Measurements from ENCODE around the gene MATN3. TPM values are rescaled to one million over a fixed set of nuclear protein-coding genes. Genes with fewer than 3 reads are reported as not detected.

The MATN3 gene
- total RNA-seq, 2 experiments from 2014 or later: not detected

GRCh38 chr2:20018601-20019152 is 6.2 kb upstream of the MATN3 start:
- intact Hi-C loops (cut with DNase I, micrococcal nuclease): no loop called here
- DNase-seq: no peak

GRCh38 chr2:20016346-20016745 is 3.9 kb upstream of the MATN3 start:
- Mint-ChIP-seq H3K27ac (no peak overlapping the region), H3K4me1 (ENCODE audit: low read depth) (peaks cover 14% of the 10 kb centered on the region), H3K4me3 (no peak overlapping the region), H3K36me3 (ENCODE audit: low read depth) (peaks cover 6% of the 10 kb centered on the region), H3K9me3 (peaks cover 4% of the 10 kb centered on the region), H3K27me3 (peaks cover 27% of the 10 kb centered on the region)
- ChIA-PET POLR2A (no interaction called here), CTCF (interaction anchor here (0.8 to 1.5 kb wide), 4 partner anchors 60 to 635 kb away, joined by 3 to 5 read pairs (median 4); partner anchors contain the start of gene HS1BP3)
- H3K4me1 ChIP-seq (ENCODE audit: insufficient read depth, low read length): peaks cover 14% of the 10 kb centered on the region
- no peaks in the 10 kb centered on the region for H3K36me3 ChIP-seq (ENCODE audit: insufficient read depth, low read length)
- peaks cover 8 to 14% of the 10 kb centered on the region in 2 experiments for H3K27me3 ChIP-seq (ENCODE audit: control insufficient read depth in 1 of 2, insufficient read depth in 2 of 2, low read length in 2 of 2)
- ATAC-seq (ENCODE audit: poor library complexity) (no peak), DNase-seq (no peak)
- H3K9me3 ChIP-seq (ENCODE audit: control insufficient read depth in 1 of 2, insufficient read depth in 1 of 2, low read length in 2 of 2): peaks cover under 1 to 11% of the 10 kb centered on the region in 2 experiments
- TF ChIP-seq, protein P1, sequence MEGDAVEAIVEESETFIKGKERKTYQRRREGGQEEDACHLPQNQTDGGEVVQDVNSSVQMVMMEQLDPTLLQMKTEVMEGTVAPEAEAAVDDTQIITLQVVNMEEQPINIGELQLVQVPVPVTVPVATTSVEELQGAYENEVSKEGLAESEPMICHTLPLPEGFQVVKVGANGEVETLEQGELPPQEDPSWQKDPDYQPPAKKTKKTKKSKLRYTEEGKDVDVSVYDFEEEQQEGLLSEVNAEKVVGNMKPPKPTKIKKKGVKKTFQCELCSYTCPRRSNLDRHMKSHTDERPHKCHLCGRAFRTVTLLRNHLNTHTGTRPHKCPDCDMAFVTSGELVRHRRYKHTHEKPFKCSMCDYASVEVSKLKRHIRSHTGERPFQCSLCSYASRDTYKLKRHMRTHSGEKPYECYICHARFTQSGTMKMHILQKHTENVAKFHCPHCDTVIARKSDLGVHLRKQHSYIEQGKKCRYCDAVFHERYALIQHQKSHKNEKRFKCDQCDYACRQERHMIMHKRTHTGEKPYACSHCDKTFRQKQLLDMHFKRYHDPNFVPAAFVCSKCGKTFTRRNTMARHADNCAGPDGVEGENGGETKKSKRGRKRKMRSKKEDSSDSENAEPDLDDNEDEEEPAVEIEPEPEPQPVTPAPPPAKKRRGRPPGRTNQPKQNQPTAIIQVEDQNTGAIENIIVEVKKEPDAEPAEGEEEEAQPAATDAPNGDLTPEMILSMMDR (IDR thresholded peaks at IDR 0.05): no peak
- H3K4me3 ChIP-seq (ENCODE audit: low read length): no peak overlapping the region
- no peak overlapping the region for H3K27ac ChIP-seq (ENCODE audit: low read depth in 1 of 2, low read length in 2 of 2)
- intact Hi-C loops (cut with DNase I, micrococcal nuclease): no loop called here

More at GRCh38 chr2:20018601-20019152, 6.2 kb upstream of the MATN3 start:
- Histone ChIP-seq H3K27ac (ENCODE audit: low read depth in 1 of 2, low read length in 2 of 2) (no peak overlapping the region), H3K9me3 (ENCODE audit: control insufficient read depth in 1 of 2, insufficient read depth in 1 of 2, low read length in 2 of 2) (peaks cover 7 to 9% of the 10 kb centered on the region in 2 experiments), H3K27me3 (ENCODE audit: control insufficient read depth in 1 of 2, insufficient read depth in 2 of 2, low read length in 2 of 2) (no peaks in the 10 kb centered on the region), H3K36me3 (ENCODE audit: insufficient read depth, low read length) (no peaks in the 10 kb centered on the region), H3K4me3 (ENCODE audit: low read length) (no peak overlapping the region), H3K4me1 (ENCODE audit: insufficient read depth, low read length) (no peaks in the 10 kb centered on the region)
- no peak for ATAC-seq (ENCODE audit: poor library complexity)
- ChIA-PET CTCF (no interaction called here), POLR2A (no interaction called here)
- Mint-ChIP-seq H3K4me1 (ENCODE audit: low read depth) (no peaks in the 10 kb centered on the region), H3K27me3 (peaks cover 10% of the 10 kb centered on the region), H3K9me3 (peaks cover 10% of the 10 kb centered on the region), H3K27ac (no peak overlapping the region), H3K4me3 (no peak overlapping the region), H3K36me3 (ENCODE audit: low read depth) (peaks cover 14% of the 10 kb centered on the region)
- TF ChIP-seq, protein P1 (IDR thresholded peaks at IDR 0.05): no peak

GRCh38 chr2:20015482-20016083 is 3.1 kb upstream of the MATN3 start:
- POLR2A ChIA-PET: no interaction called here

More at GRCh38 chr2:20015482-20016083, 3.1 kb upstream of the MATN3 start:
- TF ChIP-seq, protein P1 (IDR thresholded peaks at IDR 0.05): peak; percentile 72
- CTCF ChIA-PET: interaction anchor here (0.8 to 1.5 kb wide), 12 partner anchors 19 to 635 kb away, joined by 3 to 5 read pairs (median 4); partner anchors contain the start of gene HS1BP3
- Mint-ChIP-seq H3K36me3 (ENCODE audit: low read depth) (peaks cover 6% of the 10 kb centered on the region), H3K9me3 (peaks cover 2% of the 10 kb centered on the region), H3K27me3 (peaks cover 34% of the 10 kb centered on the region), H3K4me1 (ENCODE audit: low read depth) (peaks cover 14% of the 10 kb centered on the region), H3K4me3 (no peak overlapping the region), H3K27ac (no peak overlapping the region)
- DNase-seq: peak in 4 of 14 experiments; percentile 23 to 65 (median 48)
- Histone ChIP-seq H3K4me3 (ENCODE audit: low read length) (no peak overlapping the region), H3K27ac (ENCODE audit: low read depth in 1 of 2, low read length in 2 of 2) (no peak overlapping the region), H3K9me3 (ENCODE audit: control insufficient read depth in 1 of 2, insufficient read depth in 1 of 2, low read length in 2 of 2) (peaks cover 0 to 4% of the 10 kb centered on the region in 2 experiments), H3K27me3 (ENCODE audit: control insufficient read depth in 1 of 2, insufficient read depth in 2 of 2, low read length in 2 of 2) (peaks cover 12 to 20% of the 10 kb centered on the region in 2 experiments), H3K4me1 (ENCODE audit: insufficient read depth, low read length) (peaks cover 14% of the 10 kb centered on the region), H3K36me3 (ENCODE audit: insufficient read depth, low read length) (no peaks in the 10 kb centered on the region)
- peak; percentile 44 for ATAC-seq (ENCODE audit: poor library complexity)
- intact Hi-C loops (cut with DNase I, micrococcal nuclease): loop anchor here (1.0 kb wide), 1 partner anchor 83 kb away; no protein-coding TSS in a partner anchor
